HS-27A (cell line): Measurements from ENCODE around the gene UBE2L6.

Source experiments
- DNase-seq: peaks from one replicate; pipeline ENCODE4 v3.0.0-alpha.2; 2012; ENCODE audit warnings: low read depth, missing footprints

Gene UBE2L6

DNA sequence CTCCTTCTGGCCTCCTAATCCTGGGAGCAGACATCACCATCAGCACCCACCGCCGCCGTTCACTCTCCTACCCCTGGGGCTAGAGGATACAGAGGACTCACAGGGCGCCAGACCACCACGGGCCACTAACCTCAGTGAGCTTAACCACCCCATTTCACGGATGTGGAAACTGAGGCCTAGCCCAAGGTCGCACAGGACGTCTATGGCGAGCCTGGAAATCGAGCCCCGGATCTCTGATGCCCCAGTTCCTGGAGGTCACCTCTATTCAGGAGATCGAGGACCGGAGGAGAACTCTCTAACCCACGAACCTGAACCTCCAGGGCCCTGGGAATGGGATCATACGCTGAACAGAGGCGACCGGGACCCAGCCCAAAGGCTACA, 37.3 kb downstream of the UBE2L6 start:
- no peak for DNase-seq

DNA sequence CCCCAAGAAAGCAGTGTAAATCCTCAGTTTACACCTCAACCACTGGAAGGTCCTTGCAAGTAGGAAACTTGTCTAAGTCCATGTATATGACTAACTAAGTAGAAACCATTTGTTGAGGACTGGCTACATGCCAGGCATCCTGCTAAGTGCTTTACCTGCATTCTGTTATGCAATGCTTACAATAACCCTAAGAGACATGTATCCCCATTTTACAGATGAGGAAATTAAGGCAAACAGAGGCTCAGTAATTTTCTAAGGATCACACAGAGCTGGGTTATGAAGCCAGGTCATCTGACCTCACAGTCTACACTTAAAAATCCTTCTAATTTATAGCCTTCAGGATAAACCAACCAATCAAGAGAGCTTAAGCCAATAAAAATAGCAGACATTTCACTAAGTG, 38.5 kb downstream of the UBE2L6 start:
- DNase-seq, result no peak

DNA sequence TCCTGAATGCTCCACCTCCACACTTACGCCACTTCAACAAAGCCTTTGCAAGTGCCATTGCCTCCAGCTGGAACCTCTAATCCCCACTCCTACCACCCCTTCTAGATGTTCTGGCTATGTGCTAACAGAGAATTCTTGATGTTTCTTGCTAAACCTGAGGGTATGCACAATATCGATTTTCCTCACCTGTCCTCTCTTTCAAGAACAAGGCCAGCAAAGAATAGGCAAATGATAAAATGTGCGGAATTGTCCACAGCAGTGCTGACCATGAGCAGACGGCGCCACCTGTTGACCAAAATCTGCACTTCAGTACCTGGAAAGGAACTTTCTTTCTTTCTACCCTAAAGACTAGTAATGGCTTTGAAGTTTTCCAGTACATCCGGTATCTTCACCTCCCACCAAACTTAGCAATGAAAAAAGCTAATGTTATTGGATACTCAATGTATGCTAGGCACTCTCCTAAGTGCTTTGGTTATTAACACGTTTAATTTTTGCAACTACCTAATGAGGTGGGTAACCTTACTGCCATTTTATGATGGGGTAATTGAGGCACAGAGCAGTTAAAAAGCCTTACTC, 40.3 kb downstream of the UBE2L6 start:
- DNase-seq, result no peak

DNA sequence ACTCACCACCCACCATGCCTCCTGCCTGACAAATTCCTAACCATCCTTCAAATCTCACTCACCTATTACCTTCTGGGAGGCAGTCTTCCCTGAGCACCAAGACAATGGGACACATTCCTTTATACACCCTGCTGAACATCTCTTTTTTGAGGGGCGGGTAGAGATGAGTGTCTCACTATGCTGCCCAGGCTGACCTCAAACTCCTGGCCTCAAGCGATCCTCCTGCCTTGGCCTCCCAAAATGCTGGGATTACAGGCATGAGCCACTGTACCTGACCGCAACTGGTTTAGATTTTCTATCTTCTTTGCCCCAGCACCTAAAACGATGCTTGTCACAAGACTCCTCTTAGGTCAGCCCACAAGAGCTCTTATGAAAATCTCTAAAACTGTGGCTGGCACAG, 44.1 kb downstream of the UBE2L6 start:
- no peak for DNase-seq

DNA sequence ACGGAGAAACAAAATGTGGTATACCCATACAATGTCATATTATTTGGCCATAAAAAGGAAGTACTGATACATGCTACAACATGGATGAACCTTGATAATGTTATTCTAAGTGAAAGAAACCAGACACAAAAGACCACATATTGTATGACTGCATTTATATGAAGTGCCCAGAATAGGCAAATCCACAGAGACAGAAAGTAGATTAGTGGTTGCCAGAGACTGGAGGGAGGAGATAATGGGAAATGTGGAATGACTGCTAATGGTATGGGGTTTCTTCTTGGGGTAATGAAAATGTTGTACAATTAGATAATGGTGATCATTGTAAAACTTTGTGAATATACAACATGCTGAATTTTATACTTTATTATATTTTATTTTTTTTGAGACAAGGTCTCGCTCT, 46.4 kb downstream of the UBE2L6 start:
- no peak for DNase-seq

DNA sequence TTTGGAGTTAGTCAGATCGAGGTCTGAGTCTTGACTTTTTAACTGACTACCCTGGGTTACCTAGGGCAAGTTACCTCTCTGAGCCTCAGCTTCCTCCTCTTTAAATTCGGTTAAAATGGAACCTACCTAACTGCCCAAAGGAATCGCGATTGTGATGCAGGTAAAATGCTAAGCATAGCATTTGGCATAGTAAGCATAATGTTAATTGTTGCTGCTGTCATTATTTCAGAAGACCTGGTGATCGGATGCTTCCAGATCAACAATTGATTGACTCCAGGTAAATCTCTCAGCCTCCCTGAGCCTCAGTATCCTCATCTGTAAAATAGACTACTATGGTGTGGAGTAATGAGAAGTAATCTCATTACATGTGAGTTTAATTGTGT, 51.4 kb downstream of the UBE2L6 start:
- DNase-seq, result no peak

DNA sequence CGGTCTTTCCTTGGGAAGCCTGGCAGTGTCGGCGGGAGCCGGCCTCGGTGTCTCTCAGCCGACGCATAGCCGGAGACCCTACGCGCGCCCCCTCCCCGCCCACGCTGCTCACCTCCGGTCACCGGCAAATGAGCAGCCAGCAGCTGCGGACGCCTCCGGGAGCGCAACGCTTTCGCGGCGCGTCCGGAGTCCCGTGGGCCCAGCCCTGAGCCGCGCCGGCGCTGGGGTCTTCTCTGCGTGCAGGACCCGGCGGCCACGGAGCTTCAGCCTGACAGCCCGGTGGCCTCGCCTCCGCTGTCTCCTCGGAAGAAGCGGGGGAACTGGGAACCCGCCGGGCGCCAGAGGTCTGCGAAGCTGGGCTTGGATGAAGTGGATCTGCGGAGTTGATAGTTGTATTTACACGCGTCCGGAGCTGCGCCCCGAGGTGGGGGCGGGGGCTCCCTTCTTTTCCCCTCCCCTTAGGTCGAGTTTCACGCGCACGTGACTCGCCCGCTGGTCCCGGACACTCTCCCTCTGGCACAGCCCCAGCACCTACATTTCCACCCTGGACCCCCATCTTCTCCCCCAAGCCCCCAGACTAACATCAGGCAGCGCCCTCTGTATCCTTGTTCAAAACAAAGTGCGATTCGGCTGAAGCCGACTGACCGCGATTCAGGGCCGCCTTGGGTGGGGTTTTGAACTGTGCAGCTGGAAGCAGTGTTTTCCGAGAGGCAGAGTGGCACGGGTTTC, 52.0 kb downstream of the UBE2L6 start, which contains the start of gene SLC43A1:
Gene SLC43A1, minus strand, starts transcription at position 371 of the 729 bp plus-strand sequence. CDS start 1,591 bp downstream, outside the sequence.
- no peak for DNase-seq

DNA sequence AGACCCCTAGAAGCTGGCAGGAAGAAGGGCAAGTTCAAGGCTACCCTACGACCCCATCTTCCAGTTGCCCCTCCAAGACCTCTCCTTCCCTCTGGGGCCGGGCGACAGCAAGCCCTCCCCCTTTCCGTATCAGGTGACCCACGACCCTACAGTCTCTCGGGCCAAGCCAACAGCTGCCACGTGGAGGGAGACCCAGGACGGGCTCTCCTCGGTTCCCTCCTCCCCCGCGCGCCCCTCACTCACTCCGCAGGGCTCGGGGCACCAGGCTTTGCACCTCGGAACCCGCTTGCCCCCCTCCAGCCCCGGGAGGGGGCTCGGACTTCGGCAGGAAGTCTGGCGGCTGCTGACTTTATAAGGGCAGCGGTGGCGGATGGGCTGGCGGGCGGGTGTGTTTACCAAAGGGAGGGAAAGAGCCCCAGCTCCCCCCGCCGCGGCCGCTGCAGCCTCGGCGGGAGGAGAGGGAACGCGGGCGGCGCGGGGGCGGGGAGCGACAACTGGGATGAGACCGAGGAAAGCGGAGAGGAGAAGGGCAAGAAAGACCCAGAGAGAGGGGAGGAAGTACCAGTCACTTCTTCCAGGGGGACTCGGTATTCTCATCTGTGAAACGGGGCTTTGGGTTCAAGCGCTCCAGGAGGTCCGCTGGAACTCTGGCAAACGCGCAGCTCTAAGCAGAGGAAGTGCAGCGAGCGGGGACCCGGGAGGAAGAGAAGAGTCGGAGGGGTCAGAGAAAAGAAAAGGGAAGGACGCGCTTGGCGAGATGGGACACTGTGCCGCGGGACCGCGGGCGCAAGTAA, 52.7 kb downstream of the UBE2L6 start:
- DNase-seq, result no peak

DNA sequence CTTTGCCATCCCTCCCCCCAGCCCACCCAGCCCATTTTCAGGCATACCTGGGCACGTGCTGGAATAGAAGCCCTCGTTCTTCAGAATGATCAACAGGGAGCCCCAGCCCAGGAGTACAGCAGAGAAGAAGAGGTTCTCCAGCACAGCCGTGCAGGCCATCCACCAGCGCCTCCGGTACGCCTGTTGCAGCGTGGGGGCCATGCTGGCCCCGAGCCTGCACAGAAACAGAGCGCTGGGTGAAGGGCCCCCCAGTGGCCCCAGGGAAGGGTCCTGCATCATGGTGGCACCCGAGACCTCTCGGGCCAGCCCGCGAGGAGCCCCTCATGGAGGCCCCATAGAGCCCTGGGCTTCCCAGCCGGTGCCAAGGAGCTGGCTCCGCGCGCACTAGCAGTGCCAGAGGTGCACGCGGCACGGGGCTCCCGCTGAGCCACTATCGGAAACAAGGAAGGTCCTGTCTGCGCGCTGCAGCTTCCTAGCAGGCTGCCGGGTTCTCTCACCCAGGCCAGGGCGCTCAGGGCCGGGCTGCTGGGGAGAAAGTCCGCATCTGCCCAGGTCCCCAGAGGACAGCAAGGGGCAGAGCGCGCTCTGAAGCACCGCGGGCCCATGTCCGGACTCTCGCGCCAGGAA, 53.4 kb downstream of the UBE2L6 start:
- DNase-seq, result no peak

DNA sequence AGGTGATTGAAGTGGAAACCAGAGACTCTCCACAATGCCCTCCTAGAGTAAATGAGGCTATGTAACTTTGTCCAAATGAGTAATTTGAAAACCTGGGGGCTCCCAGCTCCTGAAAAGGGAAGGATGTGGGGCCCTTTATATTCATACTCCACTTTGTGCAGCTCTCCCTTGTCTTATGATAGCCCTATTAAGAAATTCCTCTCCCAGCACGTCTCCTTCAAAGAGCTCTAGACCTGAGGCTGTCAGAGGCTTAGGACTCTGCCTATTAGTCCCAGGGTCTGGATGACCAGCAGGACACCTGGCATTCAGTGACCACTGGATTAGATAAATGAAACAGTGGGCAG, 54.0 kb downstream of the UBE2L6 start:
- no peak for DNase-seq

DNA sequence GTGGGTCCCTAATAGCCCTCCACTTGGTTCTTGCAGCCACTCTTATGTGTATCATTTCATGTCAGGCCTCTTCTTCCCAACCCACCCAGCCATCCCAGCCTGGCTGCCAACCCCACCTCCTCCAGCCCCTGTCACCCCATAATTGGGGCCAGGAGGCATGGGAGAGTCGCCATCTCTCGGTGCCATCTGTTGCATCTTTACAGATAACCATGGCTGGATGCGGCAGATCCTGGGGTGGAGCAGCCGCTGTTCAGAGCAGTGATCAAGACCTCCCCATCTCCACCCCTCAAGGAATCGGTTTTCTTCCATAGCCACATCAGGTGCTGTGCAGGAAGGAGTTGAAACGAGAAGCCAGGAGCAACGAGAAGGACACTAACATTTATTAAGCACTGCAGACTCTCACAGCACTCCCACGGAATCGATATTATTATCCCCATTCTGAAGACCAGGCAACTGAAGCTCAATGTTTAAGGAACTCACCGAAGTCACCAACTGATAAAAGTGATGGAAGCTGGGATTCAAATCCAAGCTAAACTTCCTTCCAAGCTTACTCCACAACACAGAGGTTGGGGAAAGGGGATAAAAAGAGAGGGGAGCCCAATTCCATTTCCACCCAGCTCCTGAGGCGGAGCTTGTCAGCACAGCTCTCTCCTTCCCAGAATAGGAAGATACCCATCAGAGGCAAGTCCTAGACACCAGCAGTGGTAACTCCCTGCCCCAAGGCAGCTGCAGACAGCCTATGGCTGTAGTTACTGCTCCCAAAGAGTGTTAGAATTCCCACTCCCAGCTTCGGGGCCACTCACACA, 54.6 kb downstream of the UBE2L6 start:
- DNase-seq, result no peak

DNA sequence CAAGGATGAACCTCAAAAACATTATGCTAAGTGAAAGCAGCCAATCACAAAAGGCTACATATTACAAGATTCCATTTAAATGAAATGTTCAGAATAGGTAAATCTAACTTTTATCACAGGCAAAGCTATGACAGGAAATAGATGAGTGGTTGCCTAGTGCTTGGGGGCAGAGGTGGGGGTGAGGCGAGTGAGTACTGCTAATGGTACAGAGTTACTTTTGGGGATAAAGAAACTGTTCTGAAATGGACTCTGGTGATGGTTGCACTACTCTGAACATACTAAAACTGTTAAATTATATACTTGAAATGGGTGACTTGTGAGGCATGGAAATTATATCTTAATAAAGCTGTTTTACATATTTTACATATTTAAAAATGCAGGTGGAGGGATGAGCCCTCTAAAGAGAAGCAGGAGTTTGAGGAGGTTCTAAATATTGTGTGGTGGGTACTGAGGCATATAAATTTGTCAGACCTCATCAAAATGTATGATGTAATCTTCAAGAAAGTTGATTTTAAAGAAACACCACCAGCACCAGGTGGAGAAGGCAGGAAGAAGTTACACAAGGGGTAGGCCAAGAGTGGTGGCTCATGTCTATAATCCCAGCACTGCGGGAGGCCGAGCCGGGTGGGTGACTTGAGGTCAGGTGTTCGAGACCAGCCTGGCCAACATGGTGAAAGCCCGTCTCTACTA, 55.6 kb downstream of the UBE2L6 start:
- no peak for DNase-seq

DNA sequence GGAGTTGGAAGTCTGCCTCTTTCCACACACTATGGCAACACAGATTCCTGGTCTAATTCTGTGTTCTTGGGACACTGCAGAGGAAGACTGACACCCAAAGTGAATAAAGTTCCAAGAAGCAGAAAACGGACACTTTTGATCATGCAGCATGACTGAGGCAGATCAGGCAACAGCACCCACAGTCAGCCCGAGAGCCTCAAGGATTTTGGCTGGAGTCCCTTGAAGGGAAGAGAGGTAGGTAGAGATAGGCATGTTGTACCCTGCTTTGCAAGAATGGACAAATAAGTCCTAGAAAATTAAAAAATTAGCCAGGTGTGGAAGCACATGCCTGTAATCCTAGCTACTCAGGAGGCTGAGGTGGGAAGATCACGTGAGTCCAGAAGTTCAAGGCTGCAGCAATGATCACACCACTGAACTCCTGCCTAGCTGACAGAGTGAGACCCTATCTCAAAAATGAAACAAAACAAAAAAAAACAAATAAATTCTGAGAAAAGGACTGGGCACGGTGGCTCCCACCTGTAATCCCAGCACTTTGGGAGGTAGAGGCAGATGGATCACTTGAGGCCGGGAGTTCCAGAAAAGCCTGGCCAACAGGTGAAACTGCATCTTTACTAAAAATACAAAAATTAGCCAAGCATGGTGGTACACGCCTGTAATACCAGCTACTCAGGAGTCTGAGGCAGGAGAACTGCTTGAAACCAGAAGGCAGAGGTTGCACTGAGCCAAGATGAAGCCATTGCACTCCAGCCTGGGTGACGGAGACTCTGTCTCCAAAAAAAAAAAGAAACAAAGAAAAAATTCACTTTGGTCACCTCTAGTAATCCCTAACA, 58.9 kb downstream of the UBE2L6 start:
- no peak for DNase-seq

DNA sequence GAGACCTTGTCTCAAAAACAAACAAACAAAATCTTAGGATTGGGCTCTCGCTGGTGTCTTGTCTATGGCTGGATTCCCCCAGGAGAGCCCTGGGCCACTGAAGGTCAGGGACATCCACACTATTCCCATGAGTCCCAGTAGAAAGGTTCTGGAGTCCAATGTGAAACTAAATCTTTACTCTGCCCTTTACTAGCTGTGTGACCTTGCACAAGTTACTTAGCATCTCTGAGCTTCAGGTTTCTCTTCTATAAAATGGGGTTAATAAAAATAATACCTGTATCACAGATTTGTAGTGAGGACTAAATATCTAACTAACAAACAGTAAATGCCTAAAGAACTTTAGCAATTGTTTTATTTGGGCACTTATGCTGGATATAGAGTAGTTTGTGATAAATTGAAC, 61.0 kb downstream of the UBE2L6 start:
- no peak for DNase-seq

DNA sequence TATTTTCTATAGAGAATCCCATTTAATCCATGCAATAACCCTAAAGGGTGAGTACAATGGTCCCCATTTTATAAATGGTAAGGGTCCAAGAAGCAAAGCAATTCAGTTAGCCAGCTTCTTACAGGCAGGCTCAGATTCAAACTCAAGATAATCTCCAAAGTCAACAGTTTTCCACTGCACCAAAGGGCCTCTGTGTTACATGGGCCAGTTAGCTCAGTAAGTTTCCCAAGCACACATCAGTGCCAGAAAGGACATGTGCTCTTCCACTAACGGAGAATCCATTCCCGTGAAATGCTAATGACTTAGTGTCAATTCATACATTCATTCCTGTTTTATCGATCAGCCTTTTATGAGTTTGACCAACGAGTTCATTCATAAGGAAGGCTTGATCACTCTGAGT, 63.0 kb downstream of the UBE2L6 start:
- DNase-seq, result no peak

DNA sequence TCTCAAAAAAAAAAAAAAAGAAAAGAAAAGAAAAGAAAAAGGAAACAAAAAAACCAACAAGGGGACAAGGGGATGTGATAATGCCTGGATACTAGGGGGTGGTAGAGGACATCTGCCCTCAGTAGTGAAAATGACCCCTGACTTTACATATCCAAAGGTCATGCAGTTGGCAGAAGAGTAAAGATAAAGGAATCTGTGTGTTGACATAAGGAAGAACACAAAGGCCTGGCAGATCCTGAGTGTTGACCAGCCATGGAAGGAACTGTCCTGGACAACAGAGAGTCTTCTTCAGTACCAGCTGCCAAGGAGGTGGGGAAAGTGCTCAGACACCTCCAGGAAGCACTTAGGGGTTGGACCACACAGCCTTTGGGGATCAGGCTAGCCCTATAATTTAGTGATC, 64.6 kb downstream of the UBE2L6 start:
- DNase-seq, result no peak

DNA sequence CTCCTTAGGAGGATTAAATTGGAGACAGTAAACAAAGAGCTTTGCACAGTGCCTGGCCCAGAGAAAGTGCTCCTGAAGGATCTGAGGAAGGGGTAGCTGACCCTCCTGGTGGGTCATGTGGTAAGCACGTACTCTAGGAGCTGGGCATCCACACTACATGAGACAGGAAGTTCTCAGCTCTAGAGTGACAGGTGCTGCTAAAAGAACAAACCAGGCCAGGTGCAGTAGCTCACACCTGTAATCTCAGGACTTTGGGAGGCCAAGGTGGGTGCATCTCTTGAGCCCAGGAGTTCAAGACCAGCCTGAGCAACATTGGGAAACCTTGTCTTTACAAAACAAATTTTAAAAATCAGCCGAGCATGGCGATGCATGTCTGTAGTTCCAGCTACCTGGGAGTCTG, 65.1 kb downstream of the UBE2L6 start:
- DNase-seq, result no peak

DNA sequence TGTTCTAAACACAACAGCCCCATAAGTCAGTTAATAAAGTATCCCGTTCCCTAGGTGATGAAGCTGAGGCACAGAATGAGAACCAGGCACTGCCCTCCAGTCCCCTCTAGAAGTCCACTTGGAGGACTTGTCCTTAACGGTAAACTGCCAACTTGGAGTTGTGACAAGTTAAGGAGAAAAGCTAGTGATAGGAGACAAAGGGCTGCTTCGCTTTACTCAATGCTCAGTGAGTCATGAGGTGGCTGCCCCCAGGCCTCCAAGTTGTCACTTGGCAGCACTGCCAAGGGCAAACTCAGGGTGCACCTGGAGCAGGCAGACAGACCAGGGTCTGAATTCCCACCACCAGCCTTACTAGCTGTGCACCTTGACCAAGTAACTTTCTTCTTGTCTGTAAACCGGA, 65.5 kb downstream of the UBE2L6 start:
- DNase-seq, result no peak
